H1 (cell line): ENCODE results near the gene EPHA2. TPM values are rescaled to one million over a fixed set of nuclear protein-coding genes. Genes with fewer than 3 reads are reported as not detected.

ENCODE experiments used
- CTCF ChIA-PET: fragments of 300-600 bp; sonication (Branson Sonifier 250); formaldehyde crosslinking; loops from one replicate; lab custom pipeline; 2021; ENCODE audit not compliant: partially characterized antibody; lab: Charles Lee
- POLR2A ChIA-PET: fragments of 300-600 bp; sonication (Branson Sonifier 250); formaldehyde crosslinking; loops from one replicate; lab custom pipeline; 2021; ENCODE audit warnings: inconsistent platforms; ENCODE audit not compliant: partially characterized antibody; lab: Charles Lee
- DNase-seq, 2 experiments: peaks; one replicate each; pipeline versions ENCODE4 v3.0.0 to v3.0.0-alpha.2; 2010 to 2022; ENCODE audit warnings: low spot score in 2 of 2, low read depth in 1 of 2, mixed read lengths in 1 of 2
- FAIRE-seq: peaks from 2 replicates; lab custom pipeline; 2011; peaks lifted over from hg19 to GRCh38; lab: Jason Lieb, UNC
- H2AFZ ChIP-seq: 2 replicates; pipeline ENCODE4 v1.8.1; 2012; ENCODE audit warnings: low read length, inconsistent platforms
- H2AK5ac ChIP-seq: 2 replicates; pipeline ENCODE4 v1.6.1; 2013; ENCODE audit warnings: low read depth, low read length
- H2BK120ac ChIP-seq: replicated peaks from 2 replicates; pipeline ENCODE3; 2013; ENCODE audit warnings: low read depth, low read length, inconsistent platforms
- H2BK12ac ChIP-seq: 2 replicates; pipeline ENCODE4 v1.6.1; 2013; ENCODE audit warnings: low read depth, low read length
- H2BK15ac ChIP-seq: 2 replicates; pipeline ENCODE4 v1.6.1; 2013; ENCODE audit warnings: low read length
- H2BK20ac ChIP-seq: 2 replicates; pipeline ENCODE4 v1.6.1; 2013; ENCODE audit warnings: low read length
- H2BK5ac ChIP-seq: 2 replicates; pipeline ENCODE4 v1.6.1; 2013; ENCODE audit warnings: low read depth, low read length
- H3K14ac ChIP-seq: 2 replicates; pipeline ENCODE4 v1.6.1; 2013; ENCODE audit warnings: inconsistent platforms; ENCODE audit not compliant: insufficient read length
- H3K18ac ChIP-seq: 2 replicates; pipeline ENCODE4 v1.6.1; 2013; ENCODE audit warnings: low read length; ENCODE audit errors: extremely low read depth
- H3K23ac ChIP-seq: 2 replicates; pipeline ENCODE4 v1.6.1; 2013; ENCODE audit warnings: inconsistent platforms; ENCODE audit not compliant: insufficient read length
- H3K23me2 ChIP-seq: 2 replicates; pipeline ENCODE4 v1.6.1; 2013; ENCODE audit warnings: low read depth, low read length
- H3K27ac ChIP-seq: 2 replicates; pipeline ENCODE4 v1.6.1; 2011; ENCODE audit warnings: low read depth, low read length, inconsistent platforms
- H3K27me3 ChIP-seq, 4 experiments: replicated peaks in 1 of 4; 1 replicate in 1 of 4; 2 replicates in 3 of 4; pipeline versions ENCODE4 v1.6.1 to v1.8.1; 2011 to 2013; ENCODE audit warnings: low read length in 3 of 4, mild to moderate bottlenecking in 3 of 4, inconsistent platforms in 2 of 4, mixed read lengths in 2 of 4, moderate library complexity in 1 of 4; ENCODE audit not compliant: control insufficient read depth in 3 of 4, insufficient read depth in 3 of 4; ENCODE audit errors: extremely low read depth in 1 of 4
- H3K36me3 ChIP-seq, 4 experiments: 2 replicates each; pipeline versions ENCODE4 v1.6.1 to v1.8.1; 2011 to 2013; ENCODE audit warnings: mild to moderate bottlenecking in 4 of 4, low read length in 3 of 4, moderate library complexity in 2 of 4, control low read depth in 1 of 4, inconsistent platforms in 1 of 4; ENCODE audit not compliant: insufficient read depth in 4 of 4, control insufficient read depth in 2 of 4
- H3K4ac ChIP-seq: replicated peaks from 2 replicates; pipeline ENCODE3; 2013; ENCODE audit warnings: low read length, low read depth, mixed read lengths, inconsistent platforms; ENCODE audit not compliant: insufficient read length
- H3K4me1 ChIP-seq, 4 experiments: replicated peaks in 1 of 4; 1 replicate in 1 of 4; 2 replicates in 3 of 4; pipeline versions ENCODE4 v1.6.1 to v1.8.1; 2011 to 2013; ENCODE audit warnings: low read length in 3 of 4, inconsistent platforms in 2 of 4, mixed read lengths in 1 of 4; ENCODE audit not compliant: insufficient read depth in 4 of 4, control insufficient read depth in 3 of 4
- H3K4me2 ChIP-seq, 2 experiments: 2 replicates each; pipeline versions ENCODE4 v1.6.1 to v1.8.1; 2011 to 2013; ENCODE audit warnings: low read depth in 2 of 2, low read length in 2 of 2, control low read depth in 1 of 2, inconsistent platforms in 1 of 2, mild to moderate bottlenecking in 1 of 2; ENCODE audit not compliant: insufficient read depth in 1 of 2
- H3K4me3 ChIP-seq, 4 experiments: fragments of 200-600, 300-600 bp in 1 of 4; sonication (generic), shearing (Covaris generic), sonication (Bioruptor Twin) in 1 of 4; 2 replicates each; pipeline versions ENCODE4 v1.5.1 to v1.8.1; 2011 to 2016; ENCODE audit warnings: low read length in 4 of 4, low read depth in 3 of 4, control low read depth in 2 of 4, inconsistent platforms in 2 of 4, mild to moderate bottlenecking in 2 of 4, mixed read lengths in 1 of 4, moderate library complexity in 1 of 4; ENCODE audit not compliant: insufficient read depth in 2 of 4; ENCODE audit errors: extremely low read depth in 1 of 4
- H3K56ac ChIP-seq: replicated peaks from 2 replicates; pipeline ENCODE3; 2013; ENCODE audit warnings: low read depth, mild to moderate bottlenecking, mixed read lengths, low read length, inconsistent platforms; ENCODE audit not compliant: insufficient read length
- H3K79me1 ChIP-seq: 2 replicates; pipeline ENCODE4 v1.6.1; 2013; ENCODE audit warnings: low read depth, low read length, control low read depth
- H3K79me2 ChIP-seq, 2 experiments: 2 replicates each; pipeline versions ENCODE4 v1.6.1 to v1.8.1; 2012 to 2013; ENCODE audit warnings: low read length in 2 of 2, mild to moderate bottlenecking in 2 of 2, inconsistent platforms in 1 of 2; ENCODE audit not compliant: insufficient read depth in 2 of 2, control insufficient read depth in 1 of 2
- H3K9ac ChIP-seq, 4 experiments: replicated peaks in 1 of 4; 1 replicate in 1 of 4; 2 replicates in 3 of 4; pipeline versions ENCODE4 v1.6.1 to v1.8.1; 2011 to 2013; ENCODE audit warnings: low read depth in 3 of 4, low read length in 3 of 4, control low read depth in 2 of 4, mild to moderate bottlenecking in 2 of 4, moderate library complexity in 2 of 4, inconsistent platforms in 1 of 4; ENCODE audit errors: extremely low read depth in 1 of 4
- H3K9me3 ChIP-seq, 2 experiments: 2 replicates each; pipeline versions ENCODE4 v1.6.1 to v1.8.1; 2012 to 2013; ENCODE audit warnings: mild to moderate bottlenecking in 2 of 2, moderate library complexity in 2 of 2, control low read depth in 1 of 2, inconsistent platforms in 1 of 2, low read depth in 1 of 2, low read length in 1 of 2, mixed read lengths in 1 of 2; ENCODE audit not compliant: insufficient read depth in 2 of 2
- H4K20me1 ChIP-seq, 2 experiments: replicated peaks in 1 of 2; 2 replicates each; pipeline versions ENCODE3 to v1.8.1; 2011 to 2013; ENCODE audit warnings: inconsistent platforms in 2 of 2, low read length in 2 of 2, mild to moderate bottlenecking in 1 of 2; ENCODE audit not compliant: insufficient read depth in 2 of 2, control insufficient read depth in 1 of 2
- H4K5ac ChIP-seq: 2 replicates; pipeline ENCODE4 v1.6.1; 2013; ENCODE audit warnings: low read length, low read depth, mixed read lengths, inconsistent platforms; ENCODE audit not compliant: insufficient read length
- H4K8ac ChIP-seq: 2 replicates; pipeline ENCODE4 v1.8.0; 2013; ENCODE audit warnings: mild to moderate bottlenecking, moderate library complexity, low read length, inconsistent platforms; ENCODE audit not compliant: insufficient read depth; ENCODE audit errors: extremely low read depth
- H4K91ac ChIP-seq: replicated peaks from 2 replicates; pipeline ENCODE3; 2013; ENCODE audit warnings: low read length, mixed read lengths, inconsistent platforms; ENCODE audit not compliant: insufficient read length
- ASH2L ChIP-seq: fragments of 200-600, 300-600 bp; sonication (generic); IDR thresholded peaks from one replicate; pipeline ENCODE4 v1.7.1; 2017; ENCODE audit warnings: low read length
- CBX8 ChIP-seq: fragments of 300-800, 300-1000 bp; sonication (generic); IDR thresholded peaks from 2 replicates; pipeline ENCODE4 v1.7.1; 2016; ENCODE audit warnings: low read depth, low read length, borderline replicate concordance
- HDAC2 ChIP-seq, 2 experiments: fragments of 300-600 bp in 1 of 2; sonication (generic) in 1 of 2; IDR thresholded peaks; 2 replicates each; pipeline ENCODE4 v1.6.1; 2011 to 2012; ENCODE audit warnings: low read depth in 2 of 2, low read length in 2 of 2, mild to moderate bottlenecking in 2 of 2, moderate library complexity in 2 of 2, borderline replicate concordance in 1 of 2, inconsistent platforms in 1 of 2
- KDM4A ChIP-seq: IDR thresholded peaks from one replicate; pipeline ENCODE4 v1.7.1; 2012; ENCODE audit warnings: low read depth, mild to moderate bottlenecking, moderate library complexity, low read length, inconsistent platforms; ENCODE audit not compliant: severe bottlenecking
- PHF8 ChIP-seq: fragments of 200-600 bp; sonication (generic); conservative IDR thresholded peaks from 2 replicates; pipeline ENCODE4 v1.7.1; 2012; ENCODE audit warnings: low read depth, mild to moderate bottlenecking, inconsistent platforms, low read length, moderate library complexity
- RFX5 ChIP-seq: IDR thresholded peaks from 2 replicates; pipeline ENCODE4 v1.6.1; 2011; ENCODE audit warnings: low read depth, low read length, improper control_type of control experiment, borderline replicate concordance
- USF2 ChIP-seq: IDR thresholded peaks from 2 replicates; pipeline ENCODE4 v1.6.1; 2011; ENCODE audit warnings: low read length, improper control_type of control experiment
- ZNF274 ChIP-seq: IDR thresholded peaks from 2 replicates; pipeline ENCODE4 v1.7.0; 2012; ENCODE audit warnings: low read length, borderline replicate concordance; ENCODE audit errors: extremely low read depth
- WGBS, 2 experiments: shearing (Covaris generic) in 1 of 2; methylation state at CpG; one replicate each; pipeline versions ENCODE4 v1.1.6 to v1.1.7; 2013 to 2015; ENCODE audit warnings: low lambda C conversion rate in 2 of 2, mixed read lengths in 2 of 2, inconsistent platforms in 1 of 2, low coverage in 1 of 2, missing lambda C conversion rate in 1 of 2; ENCODE audit not compliant: insufficient replicate concordance in 2 of 2, insufficient coverage in 1 of 2, insufficient read length in 1 of 2; ENCODE audit errors: extremely low coverage in 1 of 2, missing lambda C conversion rate in 1 of 2; 5-methylcytosine and 5-hydroxymethylcytosine counted together
- polyA plus RNA-seq, 7 experiments: library from polyadenylated mRNA; depleted of rRNA in 3 of 7; stranded (reverse) in 5 of 7; unstranded in 2 of 7; fragments of >200 nt in 5 of 7; fragments of 200-250 nt in 2 of 7; gene quantifications; 1 replicate in 5 of 7; 2 replicates in 1 of 7; 4 replicates in 1 of 7; pipeline versions ENCODE4 v1.2.1 to v1.2.3, GENCODE V29; 2011 to 2013; ENCODE audit warnings: missing spikeins in 2 of 7, mixed read lengths in 2 of 7
- total RNA-seq: library from RNA; stranded (reverse); fragmentation: NEBNext Ultra II Directional; extraction: Animal tissue kit (Norgen Biotek cat#: 25700); gene quantifications from 2 replicates; pipeline ENCODE4 v1.2.1, GENCODE V29; 2021

EPHA2 gene
- total and polyA plus RNA-seq, 2 of the 8 experiments (the other 6 are each of a cell fraction or from before 2014, with no cell fraction given) = 26.8 to 33.6 TPM

- Histone ChIP-seq H2BK5ac (no peak overlapping the region), H4K8ac (no peak overlapping the region), H3K56ac (no peak overlapping the region), H3K4ac (no peak overlapping the region), H2BK20ac (no peak overlapping the region), H2AK5ac (no peak overlapping the region), H2BK120ac (no peak overlapping the region), H3K9me3 (no peaks in the 10 kb centered on the region), H3K27me3 (no peaks in the 10 kb centered on the region), H2BK15ac (no peak overlapping the region), H3K79me1 (no peaks in the 10 kb centered on the region; the same call in 1 of the 2 replicates), H3K9ac (no peak overlapping the region), H4K20me1 (peaks cover 0 to 3% of the 10 kb centered on the region in 2 experiments), H3K4me2 (no peak overlapping the region), H3K4me3 (no peak overlapping the region), H3K23ac (no peak overlapping the region), H3K36me3 (peaks cover 5 to 15% (median 9%) of the 10 kb centered on the region in 4 experiments; a peak in 4 of 8 replicates), H2BK12ac (no peak overlapping the region), H3K27ac (no peak overlapping the region), H4K5ac (no peak overlapping the region), H4K91ac (no peak overlapping the region), H3K79me2 (no peaks in the 10 kb centered on the region), H2AFZ (no peak overlapping the region), H3K14ac (no peak overlapping the region), H3K4me1 (no peaks in the 10 kb centered on the region), H3K18ac (no peak overlapping the region), H3K23me2 (no peaks in the 10 kb centered on the region; the same call in 1 of the 2 replicates)
- 85% methylated on average over 7 of the region's 7 CpGs; no CpG with 5 or more reads in 1 of the 2 experiments for WGBS, 2 experiments
- no peak for TF ChIP-seq ZNF274
- TF ChIP-seq ASH2L = no peak
- no peak for TF ChIP-seq RFX5
- no peak for TF ChIP-seq HDAC2 (IDR thresholded peaks at IDR 0.05; ENCODE audit: borderline replicate concordance in 1 of 2, low read depth in 2 of 2, low read length in 2 of 2)
- no peak for TF ChIP-seq PHF8
- TF ChIP-seq KDM4A = no peak
- TF ChIP-seq CBX8 = no peak
- TF ChIP-seq USF2 = no peak
- ChIA-PET CTCF (interaction anchor here (0.7 kb wide), 1 partner anchor 1378 kb away, joined by 3 read pairs; no protein-coding TSS in a partner anchor), POLR2A (interaction anchor here (1.1 to 1.6 kb wide), 3 partner anchors 14 to 117 kb away, joined by 3 to 4 read pairs (median 4); no protein-coding TSS in a partner anchor)
- no peak for DNase-seq
- FAIRE-seq = no peak
Observed at GRCh38 chr1:16195518-16195905, 39.6 kb upstream of the EPHA2 start.
